Occipital lobe (tissue), 2 donors: Measurements from ENCODE around the gene CCDC27. TPM values are rescaled to one million over a fixed set of nuclear protein-coding genes. Genes with fewer than 3 reads are reported as not detected.
"Not testable (repeated sequence)": the region's sequence is repeated elsewhere in the genome, so short reads cannot be mapped to it uniquely, and the experiment has no call there.

Source experiments
- DNase-seq: peaks from one replicate; lab custom pipeline; 2025; lab: John Stamatoyannopoulos, UW
- total RNA-seq: library from RNA; depleted of rRNA; stranded (reverse); fragments of >200 nt; gene quantifications from one replicate; pipeline ENCODE4 v1.2.3, GENCODE V29; 2014

The CCDC27 gene
- total RNA-seq, 1 donor from 2014 or later = not detected

DNA sequence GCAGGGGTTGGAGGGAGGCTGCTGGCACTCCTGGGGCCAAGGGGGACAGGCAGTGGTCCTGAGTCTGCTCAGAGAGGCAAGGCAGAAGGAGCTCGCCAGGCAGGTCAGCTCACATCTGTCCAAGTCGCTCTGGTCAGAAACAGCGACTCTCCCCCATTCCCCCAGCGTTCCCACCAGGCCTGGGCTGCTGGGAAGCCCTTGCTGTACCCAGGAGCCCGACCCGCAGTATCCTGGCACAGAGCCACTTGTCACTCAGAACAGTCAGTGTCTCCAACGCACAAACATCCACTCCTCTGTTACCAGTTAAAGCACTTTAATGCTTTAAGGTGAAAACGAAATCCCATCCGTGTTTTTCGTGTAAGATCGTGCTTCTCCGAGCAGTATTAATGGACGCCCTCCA is 16.6 kb upstream of the CCDC27 start:
- DNase-seq = no peak

DNA sequence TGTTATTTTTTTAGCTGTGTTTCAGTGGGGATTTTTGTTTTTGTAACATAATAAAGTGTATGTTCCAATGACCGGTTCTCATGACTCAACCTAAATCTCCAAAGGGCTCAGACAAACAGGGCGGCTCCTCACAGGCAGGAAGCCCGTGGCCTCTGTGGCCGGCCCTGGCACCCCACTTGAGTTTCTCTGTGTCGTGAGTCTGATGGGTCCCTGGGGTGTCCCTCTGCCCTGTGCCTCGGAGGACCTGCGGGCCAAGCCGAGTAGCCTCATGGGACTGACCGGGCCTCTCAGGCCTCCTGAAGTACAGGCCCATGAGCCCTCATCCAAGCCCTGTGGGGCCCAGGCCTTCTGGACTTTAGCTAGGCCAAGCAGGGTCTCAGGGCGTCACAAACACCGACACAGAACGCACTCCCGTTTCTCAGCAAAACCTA is 16.1 kb upstream of the CCDC27 start:
- no peak for DNase-seq

DNA sequence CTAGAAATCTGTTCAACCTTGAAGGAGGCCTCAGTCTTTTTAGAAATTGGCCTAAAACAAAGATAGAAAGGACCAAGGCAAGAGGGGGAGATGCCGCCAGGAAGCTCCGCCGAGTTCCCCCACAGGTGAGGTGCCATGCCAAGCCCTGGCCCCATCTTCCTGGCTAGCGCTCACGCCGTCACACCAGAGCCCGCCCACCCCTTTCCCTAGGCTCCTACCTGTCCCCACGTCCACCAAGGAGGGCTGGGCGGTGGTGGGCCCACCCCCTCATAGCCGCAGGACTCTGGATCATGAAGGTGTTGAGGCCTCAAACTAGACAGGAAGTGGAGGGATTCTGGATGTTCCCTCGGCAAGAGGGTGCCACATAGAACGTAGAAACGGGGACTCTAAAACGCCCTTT is 15.5 kb upstream of the CCDC27 start:
- no peak for DNase-seq

DNA sequence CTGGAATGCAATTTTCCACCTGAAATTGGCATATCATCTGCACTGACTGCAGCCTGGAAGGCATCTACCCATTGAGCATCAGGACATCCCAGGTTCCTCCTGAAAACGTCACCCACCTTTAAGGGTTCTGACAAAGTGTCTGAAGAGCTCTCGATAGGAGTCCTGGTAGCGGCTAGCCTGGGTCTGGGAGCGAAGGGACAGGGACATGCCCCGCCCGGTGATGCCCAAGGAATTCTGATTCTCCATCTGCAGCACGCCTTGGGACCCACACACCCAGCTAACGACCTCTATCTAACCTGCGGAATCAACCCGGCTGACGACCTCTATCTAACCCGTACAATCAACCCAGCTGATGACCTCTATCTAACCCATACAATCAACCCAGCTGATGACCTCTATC is 13.3 kb upstream of the CCDC27 start:
- DNase-seq = no peak

DNA sequence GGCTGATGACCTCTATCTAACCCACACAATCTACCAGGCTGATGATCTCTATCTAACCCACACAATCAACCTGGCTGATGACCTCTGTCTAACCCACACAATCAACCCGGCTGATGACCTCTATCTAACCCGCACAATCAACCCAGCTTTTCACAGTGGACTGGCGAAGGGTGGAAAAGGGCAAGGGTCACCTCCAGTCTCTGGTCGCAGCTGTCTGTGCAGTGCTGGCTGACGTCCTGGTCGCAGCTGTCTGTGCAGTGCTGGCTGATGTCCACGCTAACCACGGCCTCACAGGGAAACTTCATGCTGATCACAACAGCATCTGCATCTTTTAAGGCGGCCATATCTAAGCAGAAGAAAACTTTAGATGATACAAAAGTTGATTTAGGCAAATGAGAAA is 12.2 kb upstream of the CCDC27 start:
- no peak for DNase-seq

DNA sequence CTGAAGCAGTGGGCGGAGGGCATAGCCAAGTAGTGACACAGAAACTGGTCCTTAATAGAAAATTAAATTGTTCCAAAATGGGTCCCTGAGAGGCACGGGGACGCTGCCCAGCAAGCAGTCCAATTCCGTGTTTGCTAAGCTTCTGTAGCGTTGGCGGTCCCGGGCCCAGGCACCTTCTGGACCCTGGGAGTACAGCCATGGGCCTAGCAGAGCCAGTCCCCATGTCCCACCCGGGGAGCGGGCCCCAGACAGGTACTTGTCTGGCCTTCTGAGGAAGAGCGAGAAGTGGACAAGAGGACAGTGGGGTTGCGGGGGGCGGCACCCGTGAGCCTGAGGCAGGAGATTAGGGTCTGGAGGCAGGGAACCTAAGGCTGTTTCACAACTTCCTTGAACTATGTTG is 11.5 kb upstream of the CCDC27 start:
- no peak for DNase-seq

DNA sequence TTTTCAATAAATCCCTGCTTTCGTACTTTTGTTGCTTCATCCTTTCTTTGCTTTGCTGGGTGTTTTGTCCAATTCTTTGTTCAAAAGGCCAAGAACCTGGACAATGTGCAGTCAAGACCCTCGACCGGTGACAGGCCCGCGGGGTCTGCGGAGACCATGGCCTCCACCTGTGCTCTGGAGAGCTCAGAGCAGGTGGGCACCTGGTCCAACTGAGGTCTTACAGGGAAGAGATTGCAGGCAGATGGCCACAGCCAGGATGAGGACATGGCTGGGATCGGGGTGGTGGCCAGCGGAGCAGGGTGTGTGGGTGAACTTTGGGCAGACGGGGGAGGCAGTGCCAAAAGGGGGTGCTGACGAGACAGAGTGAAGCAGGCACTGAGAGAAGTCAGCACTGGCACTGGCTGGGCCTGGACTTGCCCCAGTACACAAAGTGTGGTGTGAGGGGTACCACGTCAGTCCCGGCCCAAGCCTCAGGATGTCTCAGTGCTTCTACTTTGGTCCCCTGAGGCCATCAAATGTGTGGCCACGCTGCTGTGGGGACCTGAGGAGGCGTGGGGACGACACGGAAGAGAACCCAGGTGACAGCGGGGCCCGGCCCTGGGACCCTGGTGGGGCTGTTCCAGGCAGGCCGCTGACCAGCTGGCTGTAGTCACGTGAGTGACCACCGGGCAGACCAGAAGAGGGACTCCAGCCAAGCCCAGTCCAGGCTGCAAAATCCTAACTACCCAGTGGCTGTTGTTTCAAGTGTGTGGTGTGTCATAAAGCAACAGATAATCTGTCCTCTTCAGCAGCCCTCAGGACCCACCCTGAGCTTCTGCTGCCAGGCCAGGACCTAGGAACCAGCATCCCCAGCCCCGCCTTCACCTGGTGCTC is 10.4 kb upstream of the CCDC27 start:
- no peak for DNase-seq

DNA sequence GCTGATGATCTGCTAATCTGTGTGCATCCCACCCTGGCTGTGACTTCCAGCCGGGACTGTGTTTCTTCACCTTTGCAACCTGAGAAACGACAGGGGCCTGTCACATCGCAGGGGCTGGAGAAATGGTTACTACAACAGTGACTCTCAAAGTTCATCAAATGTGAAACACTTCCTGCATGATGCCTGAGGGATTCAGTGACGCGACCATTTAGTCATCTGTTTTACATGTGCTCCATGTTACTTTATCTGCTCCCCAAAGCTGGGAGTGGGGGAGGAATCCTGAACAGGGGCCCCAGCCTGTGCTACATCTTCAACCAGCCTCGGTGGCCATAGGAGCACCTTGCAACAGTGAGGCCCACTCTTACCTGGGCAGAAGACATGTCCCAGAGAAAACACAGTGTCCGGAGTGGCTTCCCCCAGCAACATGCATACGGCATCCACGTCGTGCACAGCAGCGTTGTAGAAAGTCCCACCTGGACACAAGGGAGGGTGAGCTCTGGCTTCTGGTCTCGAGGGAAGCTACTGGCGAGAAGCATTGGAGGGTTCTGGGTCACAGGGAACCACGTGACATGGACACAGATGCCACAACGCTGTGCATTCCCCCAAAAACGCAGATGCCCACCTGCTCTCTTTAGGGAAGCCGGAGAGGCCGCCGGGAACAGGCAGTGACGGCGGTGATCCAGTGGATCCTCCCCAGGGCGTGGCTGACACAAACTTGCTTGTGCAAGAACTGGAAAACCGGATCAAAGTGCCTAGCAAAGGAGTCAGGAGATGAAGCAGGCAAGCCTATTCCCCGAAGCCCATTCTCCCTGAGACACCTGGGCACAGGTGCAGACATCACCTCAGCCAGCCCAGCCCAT is 9.6 kb upstream of the CCDC27 start:
- DNase-seq = no peak

DNA sequence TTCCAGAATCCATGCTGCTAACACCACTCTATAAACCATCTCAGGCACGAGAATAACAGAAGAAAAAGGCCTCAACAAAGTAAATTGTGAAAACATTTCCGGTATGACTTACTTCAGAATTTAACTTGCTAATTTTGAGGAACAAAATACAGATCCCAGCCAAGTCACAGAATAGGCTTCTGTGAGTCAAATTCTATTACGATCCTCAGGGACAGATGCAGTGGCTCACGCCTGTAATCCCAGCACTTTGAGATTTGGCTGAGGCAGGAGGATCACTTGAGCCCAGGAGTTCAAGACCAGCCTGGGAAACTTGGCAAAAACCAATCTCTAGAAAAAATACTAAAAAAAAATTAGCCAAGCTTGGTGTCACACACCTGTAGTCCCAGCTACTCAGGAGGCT is 8.8 kb upstream of the CCDC27 start:
- no peak for DNase-seq

DNA sequence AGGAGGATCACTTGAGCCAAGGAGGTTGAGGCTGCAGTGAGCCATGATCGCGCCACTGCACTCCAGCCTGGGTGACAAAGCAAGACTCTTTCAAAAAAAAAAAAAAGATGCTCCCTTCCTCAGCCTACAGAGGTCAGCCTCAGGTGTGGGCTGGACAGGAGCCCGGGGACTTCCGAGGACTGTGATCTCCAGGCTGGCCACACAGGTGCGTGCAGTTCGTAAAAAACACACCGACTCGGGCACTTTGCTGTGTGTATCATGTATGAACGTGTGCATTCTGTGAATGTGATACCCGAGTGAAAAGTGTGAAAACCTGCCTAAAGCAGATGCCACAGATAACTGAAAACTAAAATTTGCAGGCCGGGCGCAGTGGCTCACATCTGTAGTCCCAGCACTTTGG is 8.4 kb upstream of the CCDC27 start:
- DNase-seq = no peak

DNA sequence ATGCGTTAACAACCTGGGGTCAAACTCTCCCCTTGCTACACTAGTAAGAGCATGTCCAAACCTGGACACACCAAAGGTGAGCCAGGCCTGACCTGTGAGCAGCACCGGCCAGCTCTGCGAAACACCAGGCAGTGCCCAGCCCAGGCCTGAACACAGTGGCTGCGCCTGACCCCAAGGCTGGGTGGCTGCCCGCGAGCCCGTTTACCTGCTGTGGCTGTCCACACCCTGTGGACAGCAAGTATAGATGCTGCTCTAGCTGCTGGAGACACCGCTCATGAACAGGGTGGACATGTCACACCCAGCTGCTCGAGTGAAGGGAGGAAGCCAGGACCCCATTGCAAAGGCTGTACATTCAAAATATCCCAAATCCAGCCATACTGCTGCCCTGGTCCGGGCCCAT is 7.6 kb upstream of the CCDC27 start:
- DNase-seq = no peak

DNA sequence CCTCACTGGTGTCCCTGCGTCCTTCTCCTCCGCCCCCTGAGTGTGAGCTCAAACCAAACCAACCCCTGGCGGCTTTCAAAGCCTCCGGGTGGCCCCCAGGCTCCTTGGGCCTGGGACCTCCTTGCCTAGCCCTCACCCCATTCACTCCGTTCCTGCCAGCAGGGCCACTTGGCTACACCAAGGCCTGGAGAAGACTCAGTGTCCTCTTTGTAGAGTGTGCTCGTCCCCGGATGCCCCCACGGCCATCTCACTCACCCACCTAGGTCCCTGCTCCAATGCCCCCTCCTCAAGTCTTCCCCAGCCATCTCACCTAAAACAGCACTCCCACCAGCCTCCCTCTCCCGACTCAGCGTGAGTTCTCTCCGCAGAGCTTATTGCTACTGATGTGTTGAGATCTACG is 7.2 kb upstream of the CCDC27 start:
- no peak for DNase-seq

DNA sequence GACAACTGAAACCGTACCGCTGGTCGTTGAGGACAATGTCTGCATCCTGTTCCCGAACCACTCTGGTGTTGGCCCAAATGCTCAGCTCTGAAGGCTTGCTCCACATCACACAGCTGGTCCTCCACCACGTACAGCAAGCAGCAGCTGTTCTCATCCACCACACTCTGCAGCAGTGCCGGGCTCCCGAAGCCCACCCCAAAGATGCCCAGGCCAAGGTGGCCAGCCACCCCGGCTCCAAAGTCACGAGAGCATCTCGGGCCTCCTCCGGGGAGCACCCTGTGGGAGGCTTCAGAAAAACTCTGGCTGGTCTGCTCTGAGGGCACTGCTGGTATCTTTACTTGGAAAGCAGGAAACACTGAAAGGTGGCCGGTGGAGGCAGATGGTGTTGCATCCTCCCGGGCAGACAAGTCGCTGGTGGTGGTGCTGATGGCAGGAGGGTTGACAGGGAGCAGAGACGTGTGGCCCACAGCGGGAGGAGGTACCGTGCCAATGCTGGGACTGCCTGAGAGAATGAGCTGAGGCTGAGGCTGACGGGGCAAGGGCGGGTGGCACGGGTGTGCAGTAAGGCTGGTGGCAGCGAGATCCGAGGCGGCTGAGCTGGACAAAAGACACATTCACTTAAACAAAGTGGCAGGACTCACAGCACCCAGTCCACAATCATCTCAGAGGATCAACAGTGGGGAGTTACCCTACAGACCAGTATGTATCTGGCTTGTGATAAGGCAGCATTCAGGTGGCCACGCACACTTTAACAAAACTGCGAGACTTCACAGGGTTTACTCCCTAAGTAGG is 6.5 kb upstream of the CCDC27 start:
- no peak for DNase-seq

DNA sequence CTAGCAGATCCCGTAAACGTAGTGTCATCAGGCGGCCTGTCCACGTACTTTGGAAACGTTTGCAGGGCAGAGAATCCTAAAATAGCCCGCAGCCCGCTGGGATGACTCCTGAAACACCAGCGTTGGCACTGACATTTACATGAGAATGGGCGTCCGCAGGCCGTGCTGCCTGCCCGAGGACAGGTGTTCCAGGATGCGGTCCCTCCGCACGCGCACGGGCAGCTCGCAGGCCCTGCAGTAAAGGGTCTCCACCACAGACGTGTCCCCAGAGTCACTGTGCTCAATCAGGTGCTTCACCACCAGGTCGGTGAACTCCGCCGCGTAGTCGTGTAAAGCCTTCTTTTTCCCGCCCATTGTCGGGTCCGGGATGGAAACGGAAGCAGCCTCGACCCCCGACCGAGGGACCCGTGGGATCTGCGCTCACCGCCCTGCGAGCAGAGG is 5.8 kb upstream of the CCDC27 start:
- no peak for DNase-seq

DNA sequence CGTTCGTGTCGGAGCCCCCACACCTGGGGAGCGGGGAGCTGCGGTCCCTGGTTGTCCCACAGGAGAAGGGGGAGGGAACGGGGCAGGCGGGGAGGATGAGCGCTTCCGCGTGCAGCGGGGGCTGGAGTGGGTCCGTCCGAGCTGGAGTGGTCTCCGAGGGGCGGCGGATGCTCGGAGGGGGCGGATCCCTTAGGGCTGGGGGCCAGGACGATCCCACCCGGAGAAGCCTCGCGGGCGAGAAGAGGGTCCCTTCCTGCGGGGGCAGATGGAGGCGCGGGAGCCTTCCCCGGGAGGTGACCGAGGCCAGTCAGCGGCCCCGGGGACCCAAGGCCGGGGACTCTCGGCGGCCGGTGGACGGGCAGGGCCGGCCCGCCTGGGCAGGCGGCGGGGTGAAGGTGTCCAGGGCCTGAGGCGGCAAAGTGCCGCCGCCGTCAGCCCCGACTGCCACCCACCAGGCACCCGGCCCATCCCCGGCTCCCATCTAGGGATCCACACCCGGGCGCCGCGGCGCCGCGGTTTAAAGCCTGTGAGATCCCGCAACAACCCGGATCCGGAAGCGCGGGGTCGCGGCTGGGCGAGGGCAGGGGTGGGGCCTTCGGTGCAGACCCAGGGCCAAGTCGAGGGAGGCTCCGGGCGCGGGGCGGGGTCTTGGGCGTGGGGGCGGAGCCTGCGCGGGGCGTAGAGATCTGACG is 5.3 kb upstream of the CCDC27 start:
- peak; percentile 87 for DNase-seq

DNA sequence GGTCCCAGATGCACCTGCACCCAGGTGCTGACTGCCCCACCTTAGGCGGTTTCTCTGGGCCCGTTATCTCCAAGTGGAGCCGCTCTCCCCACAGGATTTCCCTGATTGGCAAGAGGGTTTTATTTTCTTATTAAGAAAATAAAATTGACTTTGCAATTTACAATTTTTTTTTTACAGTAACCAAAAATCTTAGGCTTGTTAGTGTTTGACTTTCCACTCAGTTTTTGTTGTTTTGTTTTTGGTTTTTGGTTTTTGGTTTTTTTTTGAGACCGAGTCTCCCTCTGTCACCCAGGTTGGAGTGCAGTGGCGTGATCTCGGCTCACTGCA is 4.8 kb upstream of the CCDC27 start:
- DNase-seq = no peak

DNA sequence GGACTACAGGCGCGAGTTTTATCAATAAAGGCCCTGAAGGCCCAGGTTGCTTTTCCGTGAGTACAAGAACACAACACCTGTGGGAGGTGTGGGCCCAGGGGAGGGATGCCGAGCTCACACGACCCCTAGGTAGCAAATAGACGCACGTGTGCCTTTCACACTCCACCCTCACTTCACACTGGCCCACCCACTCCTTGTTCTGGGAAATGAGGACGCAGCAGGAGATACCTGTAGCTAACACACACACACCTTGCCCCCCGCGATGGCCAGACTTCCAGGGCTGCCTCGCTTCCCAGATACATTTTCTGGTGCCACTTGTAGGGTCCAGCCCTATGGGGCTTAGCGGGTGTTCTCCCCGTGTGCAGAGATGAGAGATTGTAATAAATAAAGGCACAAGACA is 4.3 kb upstream of the CCDC27 start:
- DNase-seq = no peak

DNA sequence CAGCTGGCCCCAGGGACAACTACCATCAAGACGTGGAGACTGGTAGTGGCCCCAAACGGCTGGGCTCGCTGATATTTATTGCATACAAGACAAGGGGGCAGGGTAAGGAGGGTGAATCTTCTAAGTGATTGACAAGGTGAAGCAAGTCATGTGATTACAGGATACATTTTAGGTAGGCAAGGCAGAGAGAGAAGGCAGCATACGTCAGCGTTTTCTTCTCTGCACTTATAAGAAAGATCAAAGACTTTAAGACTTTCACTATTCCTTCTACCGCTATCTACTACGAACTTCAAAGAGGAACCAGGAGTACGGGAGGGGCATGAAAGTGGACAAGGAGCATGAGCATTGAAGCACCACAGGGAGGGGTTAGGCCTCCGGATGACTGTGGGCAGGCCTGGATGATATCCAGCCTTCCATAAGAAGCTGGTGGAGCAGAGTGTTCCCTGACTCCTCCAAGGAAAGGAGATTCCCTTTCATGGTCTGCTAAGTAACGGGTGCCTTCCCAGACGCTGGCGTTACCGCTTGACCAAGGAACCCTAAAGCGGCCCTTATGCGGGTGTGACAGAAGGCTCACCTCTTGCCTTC is 3.8 kb upstream of the CCDC27 start:
- not testable (repeated sequence) for DNase-seq

DNA sequence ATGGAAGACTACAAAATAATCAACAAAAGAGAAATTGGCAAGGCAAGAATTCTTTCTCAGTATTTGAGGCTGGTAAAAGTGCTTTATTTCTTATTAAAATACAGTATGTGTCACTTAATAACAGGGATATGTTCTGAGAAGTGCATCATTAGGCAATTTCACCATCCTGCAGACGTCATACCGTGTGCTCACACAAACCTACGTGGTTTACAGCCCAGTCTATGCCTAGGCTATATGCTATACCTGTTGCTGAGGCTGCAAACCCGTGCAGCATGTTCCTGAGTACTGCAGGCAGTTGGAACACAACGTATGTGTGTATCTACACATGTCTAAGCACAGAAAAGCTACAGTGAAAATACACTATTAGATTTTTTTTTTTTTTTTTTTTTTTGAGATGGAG is 2.7 kb upstream of the CCDC27 start:
- DNase-seq = no peak

DNA sequence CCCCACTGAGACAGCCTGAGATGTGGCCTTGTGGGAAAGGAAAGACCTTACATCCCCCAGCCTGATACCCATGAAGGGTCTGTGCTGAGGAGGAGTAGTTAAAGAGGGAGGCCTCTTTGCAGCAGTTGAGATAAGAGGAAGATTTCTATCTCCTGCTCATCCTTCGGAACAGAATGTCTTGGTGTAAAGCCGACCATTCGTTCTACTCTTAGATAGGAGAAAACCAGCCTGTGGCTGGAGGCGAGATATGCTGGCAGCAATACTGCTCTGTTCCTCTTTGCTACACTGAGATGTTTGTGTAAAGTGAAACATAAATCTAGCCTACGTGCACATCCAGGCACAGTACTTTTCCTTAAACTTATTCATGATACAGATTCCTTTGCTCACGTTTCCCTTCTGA is 1.5 kb upstream of the CCDC27 start:
- DNase-seq = no peak
